Measurements from ENCODE around the gene SH3PXD2A.

GRCh38 chr10:103799341-103799740 lies 56.0 kb downstream of the SH3PXD2A start:
- TF ChIP-seq CTCF (conservative IDR thresholded peaks at IDR 0.05 in 1 of 2, IDR thresholded peaks at IDR 0.05 in 1 of 2; ENCODE audit: extremely low read depth in 1 of 2, insufficient read depth in 1 of 2, low read depth in 1 of 2, low read length in 2 of 2): no peak
- TF ChIP-seq EZH2 (IDR thresholded peaks at IDR 0.05; ENCODE audit: borderline replicate concordance, low read length): no peak

Measured in mammary epithelial cell (primary cell).